SU-DHL-6 (cell line): ENCODE data around the gene LTC4S.

Source experiments
- CTCF ChIP-seq: fragments of 200-600 bp; sonication (generic); IDR thresholded peaks from one replicate; pipeline ENCODE4 v1.5.1; 2017; ENCODE audit warnings: antibody characterized with exemption, mild to moderate bottlenecking, low read length, moderate library complexity; ENCODE audit not compliant: insufficient read depth, poor library complexity, severe bottlenecking
- EZH2phosphoT487 ChIP-seq: fragments of 200-600 bp; sonication (generic), shearing (Covaris generic); conservative IDR thresholded peaks from 2 replicates; pipeline ENCODE4 v1.6.1; 2018; ENCODE audit warnings: mild to moderate bottlenecking, antibody characterized with exemption, low read length, moderate library complexity, mixed read lengths

- peak; percentile 89 for TF ChIP-seq CTCF
- no peak for TF ChIP-seq EZH2phosphoT487
These were observed 30.4 kb upstream of the LTC4S start for GRCh38 chr5:179763215-179763945.
